Esophagus muscularis mucosa (tissue), 3 donors: ENCODE results near the gene PIK3R6.

ENCODE experiments used
- POLR2AphosphoS5 ChIP-seq, 2 donors: sonication (generic); formaldehyde crosslinking; IDR thresholded peaks; one replicate each; pipeline ENCODE4 v1.6.1; 2017; ENCODE audit warnings: antibody characterized with exemption in 2 of 2
- TF ChIP-seq, protein P1 (sequence below), 3 experiments: fragments of 200-600 bp in 2 of 3; fragments of 450-650 bp in 1 of 3; sonication (generic) in 2 of 3; IDR thresholded peaks; one replicate each; pipeline ENCODE4 v1.5.1; 2017 to 2019; ENCODE audit warnings: antibody characterized with exemption in 3 of 3, mild to moderate bottlenecking in 2 of 3, moderate library complexity in 1 of 3

GRCh38 chr17:8861495-8862181 lies 5.8 kb downstream of the PIK3R6 start:
- TF ChIP-seq POLR2AphosphoS5 (IDR thresholded peaks at IDR 0.05): no peak
- TF ChIP-seq, protein P1, sequence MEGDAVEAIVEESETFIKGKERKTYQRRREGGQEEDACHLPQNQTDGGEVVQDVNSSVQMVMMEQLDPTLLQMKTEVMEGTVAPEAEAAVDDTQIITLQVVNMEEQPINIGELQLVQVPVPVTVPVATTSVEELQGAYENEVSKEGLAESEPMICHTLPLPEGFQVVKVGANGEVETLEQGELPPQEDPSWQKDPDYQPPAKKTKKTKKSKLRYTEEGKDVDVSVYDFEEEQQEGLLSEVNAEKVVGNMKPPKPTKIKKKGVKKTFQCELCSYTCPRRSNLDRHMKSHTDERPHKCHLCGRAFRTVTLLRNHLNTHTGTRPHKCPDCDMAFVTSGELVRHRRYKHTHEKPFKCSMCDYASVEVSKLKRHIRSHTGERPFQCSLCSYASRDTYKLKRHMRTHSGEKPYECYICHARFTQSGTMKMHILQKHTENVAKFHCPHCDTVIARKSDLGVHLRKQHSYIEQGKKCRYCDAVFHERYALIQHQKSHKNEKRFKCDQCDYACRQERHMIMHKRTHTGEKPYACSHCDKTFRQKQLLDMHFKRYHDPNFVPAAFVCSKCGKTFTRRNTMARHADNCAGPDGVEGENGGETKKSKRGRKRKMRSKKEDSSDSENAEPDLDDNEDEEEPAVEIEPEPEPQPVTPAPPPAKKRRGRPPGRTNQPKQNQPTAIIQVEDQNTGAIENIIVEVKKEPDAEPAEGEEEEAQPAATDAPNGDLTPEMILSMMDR (IDR thresholded peaks at IDR 0.05): no peak
